ENCODE results near the gene UNK. TPM values are rescaled to one million over a fixed set of nuclear protein-coding genes. Genes with fewer than 3 reads are reported as not detected.

Gene UNK
- total RNA-seq, 1 experiment from 2014 or later, result 16.0 TPM

DNA sequence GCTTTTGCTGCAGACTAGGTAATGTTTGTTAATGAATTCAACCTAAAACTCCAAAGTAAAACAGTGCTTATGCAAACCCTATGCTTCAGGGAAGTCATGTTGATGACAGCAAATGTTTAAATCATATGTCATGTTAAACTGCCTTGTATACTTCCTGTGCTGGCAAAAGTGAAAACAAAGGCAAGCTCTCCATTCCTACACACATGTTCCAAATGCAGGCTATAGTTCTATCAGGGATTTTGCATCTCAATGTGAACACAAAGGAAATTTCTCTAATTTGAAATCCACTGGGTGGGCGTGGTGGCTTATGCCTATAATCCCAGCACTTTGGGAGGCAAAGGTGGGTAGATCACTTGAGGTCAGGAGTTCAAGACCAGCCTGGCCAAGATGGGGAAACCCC lies 19.3 kb downstream of the UNK start:
- Mint-ChIP-seq H3K36me3 (ENCODE audit: insufficient read depth, unreplicated experiment) (peaks cover 23% of the 10 kb centered on the region), H3K27me3 (ENCODE audit: insufficient read depth, unreplicated experiment) (no peaks in the 10 kb centered on the region), H3K9me3 (ENCODE audit: unreplicated experiment) (no peaks in the 10 kb centered on the region), H3K4me1 (ENCODE audit: insufficient read depth, unreplicated experiment) (peaks cover 11% of the 10 kb centered on the region), H3K4me3 (ENCODE audit: unreplicated experiment) (no peak overlapping the region), H3K27ac (ENCODE audit: low read depth, unreplicated experiment) (no peak overlapping the region)
- intact Hi-C loops (cut with micrococcal nuclease), result no loop called here
- no TSS peak for BruUV-seq (replicated peaks)
- TF ChIP-seq, protein P1, sequence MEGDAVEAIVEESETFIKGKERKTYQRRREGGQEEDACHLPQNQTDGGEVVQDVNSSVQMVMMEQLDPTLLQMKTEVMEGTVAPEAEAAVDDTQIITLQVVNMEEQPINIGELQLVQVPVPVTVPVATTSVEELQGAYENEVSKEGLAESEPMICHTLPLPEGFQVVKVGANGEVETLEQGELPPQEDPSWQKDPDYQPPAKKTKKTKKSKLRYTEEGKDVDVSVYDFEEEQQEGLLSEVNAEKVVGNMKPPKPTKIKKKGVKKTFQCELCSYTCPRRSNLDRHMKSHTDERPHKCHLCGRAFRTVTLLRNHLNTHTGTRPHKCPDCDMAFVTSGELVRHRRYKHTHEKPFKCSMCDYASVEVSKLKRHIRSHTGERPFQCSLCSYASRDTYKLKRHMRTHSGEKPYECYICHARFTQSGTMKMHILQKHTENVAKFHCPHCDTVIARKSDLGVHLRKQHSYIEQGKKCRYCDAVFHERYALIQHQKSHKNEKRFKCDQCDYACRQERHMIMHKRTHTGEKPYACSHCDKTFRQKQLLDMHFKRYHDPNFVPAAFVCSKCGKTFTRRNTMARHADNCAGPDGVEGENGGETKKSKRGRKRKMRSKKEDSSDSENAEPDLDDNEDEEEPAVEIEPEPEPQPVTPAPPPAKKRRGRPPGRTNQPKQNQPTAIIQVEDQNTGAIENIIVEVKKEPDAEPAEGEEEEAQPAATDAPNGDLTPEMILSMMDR (IDR thresholded peaks at IDR 0.05; ENCODE audit: unreplicated experiment), result no peak
- ChIA-PET CTCF (interaction anchor here (0.6 to 1.9 kb wide), 3 partner anchors 12 to 476 kb away, joined by 3 to 6 read pairs (median 3); no protein-coding TSS in a partner anchor), POLR2A (interaction anchor here (0.7 to 2.0 kb wide), 4 partner anchors 13 to 751 kb away, joined by 3 to 5 read pairs (median 4); partner anchors contain the start of gene WBP2)
- no peak for DNase-seq (ENCODE audit: unreplicated experiment)

GRCh38 chr17:75806822-75807500 lies 22.4 kb downstream of the UNK start:
- ChIA-PET POLR2A (interaction anchor here (1.2 to 1.6 kb wide), 2 partner anchors 22 to 140 kb away, joined by 3 to 5 read pairs; partner anchors contain the start of gene RECQL5), CTCF (interaction anchor here (1.1 kb wide), 1 partner anchor 174 kb away, joined by 4 read pairs; the partner anchor contains the start of gene SMIM5)
- Mint-ChIP-seq H3K4me3 (ENCODE audit: unreplicated experiment) (no peak overlapping the region), H3K27me3 (ENCODE audit: insufficient read depth, unreplicated experiment) (no peaks in the 10 kb centered on the region), H3K36me3 (ENCODE audit: insufficient read depth, unreplicated experiment) (peaks cover 17% of the 10 kb centered on the region), H3K9me3 (ENCODE audit: unreplicated experiment) (no peaks in the 10 kb centered on the region), H3K27ac (ENCODE audit: low read depth, unreplicated experiment) (no peak overlapping the region), H3K4me1 (ENCODE audit: insufficient read depth, unreplicated experiment) (peaks cover 11% of the 10 kb centered on the region)
- no TSS peak for BruUV-seq (replicated peaks)
- intact Hi-C loops (cut with micrococcal nuclease), result no loop called here
- TF ChIP-seq, protein P1 (IDR thresholded peaks at IDR 0.05; ENCODE audit: unreplicated experiment), result no peak
- no peak for DNase-seq (ENCODE audit: unreplicated experiment)

GRCh38 chr17:75807861-75808260 lies 23.3 kb downstream of the UNK start:
- no peak overlapping the region for H3K4me3 Mint-ChIP-seq (ENCODE audit: unreplicated experiment)
- intact Hi-C loops (cut with micrococcal nuclease), result no loop called here
- ChIA-PET POLR2A (interaction anchor here (1.2 to 1.6 kb wide), 2 partner anchors 22 to 141 kb away, joined by 3 to 5 read pairs; partner anchors contain the start of gene RECQL5), CTCF (interaction anchor here (0.7 to 1.1 kb wide), 2 partner anchors 133 to 175 kb away, joined by 3 to 4 read pairs; partner anchors contain the start of gene SMIM5)
- H3K27ac Mint-ChIP-seq (ENCODE audit: low read depth, unreplicated experiment), result no peak overlapping the region
- peaks cover 11% of the 10 kb centered on the region for H3K4me1 Mint-ChIP-seq (ENCODE audit: insufficient read depth, unreplicated experiment)
- TF ChIP-seq, protein P1 (IDR thresholded peaks at IDR 0.05; ENCODE audit: unreplicated experiment), result no peak
- DNase-seq (ENCODE audit: unreplicated experiment), result no peak
- no TSS peak for BruUV-seq (replicated peaks)
- H3K9me3 Mint-ChIP-seq (ENCODE audit: unreplicated experiment), result no peaks in the 10 kb centered on the region
- H3K36me3 Mint-ChIP-seq (ENCODE audit: insufficient read depth, unreplicated experiment), result peaks cover 21% of the 10 kb centered on the region
- H3K27me3 Mint-ChIP-seq (ENCODE audit: insufficient read depth, unreplicated experiment), result no peaks in the 10 kb centered on the region

DNA sequence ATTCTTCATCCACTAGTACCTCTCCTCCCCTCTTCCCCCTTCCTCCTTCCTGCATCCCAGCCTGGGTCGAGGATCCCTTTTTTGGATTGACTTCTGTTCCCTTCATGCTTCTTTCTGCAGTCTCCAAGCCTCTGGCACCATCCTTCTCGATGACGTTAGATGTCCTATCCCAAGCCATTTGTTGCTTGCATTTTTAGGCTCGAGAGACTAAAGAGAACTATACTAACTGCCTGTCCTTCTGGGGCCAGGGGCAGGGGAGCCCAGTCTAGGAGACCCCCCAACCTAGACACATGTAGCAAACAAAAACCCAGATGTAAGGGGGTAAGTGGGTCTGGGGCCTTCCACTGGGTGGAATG lies 23.9 kb downstream of the UNK start:
- no peaks in the 10 kb centered on the region for H3K9me3 Mint-ChIP-seq (ENCODE audit: unreplicated experiment)
- H3K4me3 Mint-ChIP-seq (ENCODE audit: unreplicated experiment), result no peak overlapping the region
- no peaks in the 10 kb centered on the region for H3K27me3 Mint-ChIP-seq (ENCODE audit: insufficient read depth, unreplicated experiment)
- DNase-seq (ENCODE audit: unreplicated experiment), result no peak
- POLR2A ChIA-PET, result interaction anchor here (0.7 to 1.6 kb wide), 4 partner anchors 16 to 47 kb away, joined by 3 to 5 read pairs (median 5); partner anchors contain the start of gene WBP2
- no TSS peak for BruUV-seq (replicated peaks)
- intact Hi-C loops (cut with micrococcal nuclease), result no loop called here
- H3K4me1 Mint-ChIP-seq (ENCODE audit: insufficient read depth, unreplicated experiment), result peaks cover 11% of the 10 kb centered on the region
- CTCF ChIA-PET, result no interaction called here
- TF ChIP-seq, protein P1 (IDR thresholded peaks at IDR 0.05; ENCODE audit: unreplicated experiment), result no peak
- peaks cover 18% of the 10 kb centered on the region for H3K36me3 Mint-ChIP-seq (ENCODE audit: insufficient read depth, unreplicated experiment)
- H3K27ac Mint-ChIP-seq (ENCODE audit: low read depth, unreplicated experiment), result no peak overlapping the region
